NCI-H526 treated with DMSO at 0.1 percent for 48 hours (cell line): ENCODE results near the gene FGFBP2.

ENCODE experiments used
- DNase-seq: peaks from one replicate; lab custom pipeline; 2025; lab: John Stamatoyannopoulos, UW

Gene FGFBP2

GRCh38 chr4:15963001-15963451 is at the start of gene FGFBP2:
Gene FGFBP2 (minus strand): TSS chr4:15963175. CDS start chr4:15963129, 46 bp downstream.
- no peak for DNase-seq

- DNase-seq: no peak
Measured at GRCh38 chr4:16011173-16011572, 48.2 kb upstream of the FGFBP2 start.

- no peak for DNase-seq
Measured at GRCh38 chr4:16009153-16009552, 46.2 kb upstream of the FGFBP2 start.

GRCh38 chr4:16007471-16008095 is 44.6 kb upstream of the FGFBP2 start:
- DNase-seq: no peak

- no peak for DNase-seq
Measured at GRCh38 chr4:16006771-16007446, 43.9 kb upstream of the FGFBP2 start.

GRCh38 chr4:16005676-16006075 is 42.7 kb upstream of the FGFBP2 start:
- DNase-seq: no peak

- DNase-seq: peak; percentile 48
Measured at GRCh38 chr4:16001484-16001858, 38.5 kb upstream of the FGFBP2 start.

- no peak for DNase-seq
Measured at GRCh38 chr4:16000708-16001483, 37.9 kb upstream of the FGFBP2 start.

GRCh38 chr4:15996773-15997172 is 33.8 kb upstream of the FGFBP2 start:
- DNase-seq: no peak

- no peak for DNase-seq
Measured at GRCh38 chr4:15995826-15996225, 32.9 kb upstream of the FGFBP2 start.

- no peak for DNase-seq
Measured at GRCh38 chr4:15992167-15992485, 29.2 kb upstream of the FGFBP2 start.

GRCh38 chr4:15990570-15991285 is 27.8 kb upstream of the FGFBP2 start:
- no peak for DNase-seq

GRCh38 chr4:15989424-15989823 is 26.4 kb upstream of the FGFBP2 start:
- no peak for DNase-seq

GRCh38 chr4:15988222-15988621 is 25.2 kb upstream of the FGFBP2 start:
- no peak for DNase-seq

- DNase-seq: no peak
Measured at GRCh38 chr4:15986907-15987306, 23.9 kb upstream of the FGFBP2 start.

- DNase-seq: no peak
Measured at GRCh38 chr4:15983610-15984009, 20.6 kb upstream of the FGFBP2 start.

GRCh38 chr4:15982842-15983524 is 20.0 kb upstream of the FGFBP2 start:
- no peak for DNase-seq

- no peak for DNase-seq
Measured at GRCh38 chr4:15976456-15977447, 13.8 kb upstream of the FGFBP2 start.

- no peak for DNase-seq
Measured at GRCh38 chr4:15971068-15971801, 8.3 kb upstream of the FGFBP2 start.
